Naive B cell (primary cell): ENCODE results near the gene KYNU. TPM values are rescaled to one million over a fixed set of nuclear protein-coding genes. Genes with fewer than 3 reads are reported as not detected.
A peak's percentile ranks its signal among the peaks of the same experiment; 100 is the strongest.
"Not testable (repeated sequence)": the region's sequence is repeated elsewhere in the genome, so short reads cannot be mapped to it uniquely, and the experiment has no call there.

Experiments
- ATAC-seq, 2 donors: fragments of 150-1000 bp; cut with Tn5 transposase; 2 replicates each; pipeline ENCODE4 v1.10.0; 2021; ENCODE audit warnings: low read depth in 2 of 2, mild to moderate bottlenecking in 2 of 2, moderate library complexity in 2 of 2
- DNase-seq: peaks from one replicate; pipeline ENCODE4 v3.0.0; 2022
- H3K27ac Mint-ChIP-seq, 6 donors: one replicate each; pipeline ENCODE4 v1.8.0; 2020 to 2022; ENCODE audit warnings: mild to moderate bottlenecking in 6 of 6, mixed read lengths in 6 of 6, moderate library complexity in 5 of 6, inconsistent platforms in 2 of 6
- H3K27me3 Mint-ChIP-seq, 3 donors: one replicate each; pipeline ENCODE4 v1.8.0; 2021 to 2022; ENCODE audit warnings: mixed read lengths in 3 of 3, mild to moderate bottlenecking in 1 of 3
- H3K36me3 Mint-ChIP-seq, 2 donors: one replicate each; pipeline ENCODE4 v1.8.0; 2020 to 2022; ENCODE audit warnings: mixed read lengths in 2 of 2, inconsistent platforms in 1 of 2, mild to moderate bottlenecking in 1 of 2
- H3K4me1 Mint-ChIP-seq, 3 donors: one replicate each; pipeline ENCODE4 v1.8.0; 2020 to 2022; ENCODE audit warnings: mixed read lengths in 3 of 3, inconsistent platforms in 1 of 3, mild to moderate bottlenecking in 1 of 3, moderate library complexity in 1 of 3
- H3K4me3 Mint-ChIP-seq, 8 donors: one replicate each; pipeline ENCODE4 v1.8.0; 2020 to 2022; ENCODE audit warnings: mild to moderate bottlenecking in 8 of 8, mixed read lengths in 8 of 8, moderate library complexity in 8 of 8, inconsistent platforms in 2 of 8
- H3K9me3 Mint-ChIP-seq, 7 donors: one replicate each; pipeline ENCODE4 v1.8.0; 2020 to 2022; ENCODE audit warnings: mixed read lengths in 7 of 7, mild to moderate bottlenecking in 5 of 7, inconsistent platforms in 2 of 7, moderate library complexity in 1 of 7
- polyA plus RNA-seq, 6 donors: library from polyadenylated mRNA; unstranded; fragments of 300-500 nt; fragmentation: Illumina TruSeq; gene quantifications; one replicate each; pipeline ENCODE4 v1.2.3, GENCODE V29; 2021; ENCODE audit warnings: low read depth in 6 of 6

Gene KYNU
- polyA plus RNA-seq, 6 donors from 2014 or later = 33.8 to 53.2 (median 44.0) TPM

- Mint-ChIP-seq H3K4me3 (peak overlapping the region in 1 of 8 donors; percentile 49), H3K27ac (peak overlapping the region in 1 of 6 donors; percentile 49), H3K27me3 (no peaks in the 10 kb centered on the region), H3K4me1 (peaks cover 28 to 33% (median 30%) of the 10 kb centered on the region in 3 donors), H3K36me3 (no peaks in the 10 kb centered on the region), H3K9me3 (peaks cover 0 to 2% (median 0%) of the 10 kb centered on the region in 7 donors)
- DNase-seq = no peak
- ATAC-seq = no peak
Observed at GRCh38 chr2:142875010-142875409, 2.5 kb upstream of the KYNU start.

GRCh38 chr2:142875652-142876051, 1.8 kb upstream of the KYNU start:
- H3K27ac Mint-ChIP-seq = peak overlapping the region in 1 of 6 donors; percentile 49
- no peaks in the 10 kb centered on the region for H3K36me3 Mint-ChIP-seq
- peaks cover 0 to 2% (median 0%) of the 10 kb centered on the region in 7 donors for H3K9me3 Mint-ChIP-seq
- peak overlapping the region in 2 of 8 donors; percentile 13 to 49 for H3K4me3 Mint-ChIP-seq
- ATAC-seq (no peak), DNase-seq (no peak)
- H3K4me1 Mint-ChIP-seq = peaks cover 35 to 40% (median 37%) of the 10 kb centered on the region in 3 donors
- H3K27me3 Mint-ChIP-seq = no peaks in the 10 kb centered on the region

GRCh38 chr2:142876423-142876822, 1.0 kb upstream of the KYNU start:
- Mint-ChIP-seq H3K36me3 (no peaks in the 10 kb centered on the region), H3K27me3 (no peaks in the 10 kb centered on the region), H3K4me3 (peak overlapping the region in 3 of 8 donors; percentile 85 to 95 (median 93)), H3K4me1 (peaks cover 42 to 47% (median 44%) of the 10 kb centered on the region in 3 donors), H3K27ac (peak overlapping the region in 3 of 6 donors; percentile 51 to 88 (median 83)), H3K9me3 (peaks cover 0 to 2% (median 0%) of the 10 kb centered on the region in 7 donors)
- ATAC-seq (no peak), DNase-seq (no peak)

- peaks cover 44 to 53% (median 51%) of the 10 kb centered on the region in 3 donors for H3K4me1 Mint-ChIP-seq
- ATAC-seq = peak; percentile 60 to 68
- peak overlapping the region; percentile 84 to 95 (median 92) for H3K4me3 Mint-ChIP-seq
Observed at GRCh38 chr2:142878031-142878678, 691 bp downstream of the KYNU start.

GRCh38 chr2:142879151-142879550, 1.7 kb downstream of the KYNU start:
- Mint-ChIP-seq H3K36me3 (peaks cover 15 to 18% of the 10 kb centered on the region in 2 donors), H3K27ac (peak overlapping the region in 5 of 6 donors; percentile 14 to 88 (median 80)), H3K27me3 (no peaks in the 10 kb centered on the region), H3K9me3 (peaks cover 0 to 6% (median 5%) of the 10 kb centered on the region in 7 donors), H3K4me3 (peak overlapping the region; percentile 63 to 93 (median 84)), H3K4me1 (peaks cover 46 to 55% (median 54%) of the 10 kb centered on the region in 3 donors)
- DNase-seq = no peak
- ATAC-seq = no peak

More at GRCh38 chr2:142878031-142878678, 691 bp downstream of the KYNU start:
- peak; percentile 17 for DNase-seq
- Mint-ChIP-seq H3K36me3 (peaks cover 8 to 11% of the 10 kb centered on the region in 2 donors), H3K9me3 (peaks cover 0 to 4% (median 0%) of the 10 kb centered on the region in 7 donors), H3K27ac (peak overlapping the region; percentile 59 to 93 (median 88)), H3K27me3 (no peaks in the 10 kb centered on the region)

GRCh38 chr2:142880279-142880678, 2.8 kb downstream of the KYNU start:
- peaks cover 0 to 6% (median 4%) of the 10 kb centered on the region in 7 donors for H3K9me3 Mint-ChIP-seq

GRCh38 chr2:142881619-142882018, 4.2 kb downstream of the KYNU start:
- H3K9me3 Mint-ChIP-seq = peaks cover 0 to 6% (median 4%) of the 10 kb centered on the region in 7 donors
- ATAC-seq (peak in 1 of 2 donors; percentile 15), DNase-seq (no peak)
- H3K36me3 Mint-ChIP-seq = peaks cover 25 to 26% of the 10 kb centered on the region in 2 donors
- H3K27me3 Mint-ChIP-seq = no peaks in the 10 kb centered on the region
- peak overlapping the region in 3 of 6 donors; percentile 19 to 88 (median 80) for H3K27ac Mint-ChIP-seq
- peak overlapping the region in 4 of 8 donors; percentile 4 to 61 (median 40) for H3K4me3 Mint-ChIP-seq
- peaks cover 45 to 59% (median 54%) of the 10 kb centered on the region in 3 donors for H3K4me1 Mint-ChIP-seq

More at GRCh38 chr2:142880279-142880678, 2.8 kb downstream of the KYNU start:
- ATAC-seq = no peak
- H3K4me1 Mint-ChIP-seq = peaks cover 45 to 56% (median 55%) of the 10 kb centered on the region in 3 donors
- peaks cover 15 to 18% of the 10 kb centered on the region in 2 donors for H3K36me3 Mint-ChIP-seq
- DNase-seq = no peak
- peak overlapping the region in 3 of 6 donors; percentile 28 to 88 (median 46) for H3K27ac Mint-ChIP-seq
- peak overlapping the region in 6 of 8 donors; percentile 63 to 93 (median 77) for H3K4me3 Mint-ChIP-seq
- no peaks in the 10 kb centered on the region for H3K27me3 Mint-ChIP-seq

GRCh38 chr2:142882500-142882899, 5.0 kb downstream of the KYNU start:
- not testable (repeated sequence) for DNase-seq, H3K9me3 Mint-ChIP-seq, ATAC-seq, H3K27me3 Mint-ChIP-seq
- Mint-ChIP-seq H3K4me1 (peaks cover 37 to 56% (median 46%) of the 10 kb centered on the region in 3 donors), H3K27ac (peak overlapping the region in 2 of 6 donors; percentile 12 to 42), H3K36me3 (peaks cover 28 to 31% of the 10 kb centered on the region in 2 donors), H3K4me3 (peak overlapping the region in 1 of 8 donors; percentile 12)

- H3K27ac Mint-ChIP-seq = peak overlapping the region in 4 of 6 donors; percentile 67 to 94 (median 78)
- peak overlapping the region in 3 of 8 donors; percentile 28 to 73 (median 36) for H3K4me3 Mint-ChIP-seq
- H3K4me1 Mint-ChIP-seq = peaks cover 39 to 61% (median 48%) of the 10 kb centered on the region in 3 donors
- no peak for DNase-seq
- no peak for ATAC-seq
- H3K27me3 Mint-ChIP-seq = no peaks in the 10 kb centered on the region
- H3K36me3 Mint-ChIP-seq = peaks cover 28 to 35% of the 10 kb centered on the region in 2 donors
- H3K9me3 Mint-ChIP-seq = peaks cover 0 to 6% (median 4%) of the 10 kb centered on the region in 7 donors
Observed at GRCh38 chr2:142883526-142883925, 6.1 kb downstream of the KYNU start.

- Mint-ChIP-seq H3K4me3 (no peak overlapping the region), H3K4me1 (peaks cover 37 to 52% (median 42%) of the 10 kb centered on the region in 3 donors)
Observed at GRCh38 chr2:142885543-142885942, 8.1 kb downstream of the KYNU start.

GRCh38 chr2:142892715-142893114, 15.3 kb downstream of the KYNU start:
- Mint-ChIP-seq H3K4me3 (no peak overlapping the region), H3K36me3 (peaks cover 19 to 43% of the 10 kb centered on the region in 2 donors)
- DNase-seq = no peak

More at GRCh38 chr2:142885543-142885942, 8.1 kb downstream of the KYNU start:
- Mint-ChIP-seq H3K27me3 (no peaks in the 10 kb centered on the region), H3K27ac (peak overlapping the region in 2 of 6 donors; percentile 26 to 57), H3K9me3 (peaks cover 0 to 6% (median 4%) of the 10 kb centered on the region in 7 donors), H3K36me3 (peaks cover 28 to 48% of the 10 kb centered on the region in 2 donors)
- no peak for ATAC-seq
- no peak for DNase-seq

GRCh38 chr2:142893241-142893640, 15.8 kb downstream of the KYNU start:
- H3K4me1 Mint-ChIP-seq = peaks cover 43 to 47% (median 46%) of the 10 kb centered on the region in 3 donors
- H3K9me3 Mint-ChIP-seq = no peaks in the 10 kb centered on the region
- peaks cover 19 to 42% of the 10 kb centered on the region in 2 donors for H3K36me3 Mint-ChIP-seq

More at GRCh38 chr2:142892715-142893114, 15.3 kb downstream of the KYNU start:
- peak; percentile 64 to 93 for ATAC-seq
- Mint-ChIP-seq H3K4me1 (peaks cover 38 to 48% (median 43%) of the 10 kb centered on the region in 3 donors), H3K27me3 (no peaks in the 10 kb centered on the region), H3K27ac (peak overlapping the region in 2 of 6 donors; percentile 3 to 78), H3K9me3 (no peaks in the 10 kb centered on the region)

GRCh38 chr2:142897807-142898206, 20.3 kb downstream of the KYNU start:
- no peak for ATAC-seq
- Mint-ChIP-seq H3K9me3 (no peaks in the 10 kb centered on the region), H3K4me1 (peaks cover 32 to 52% (median 39%) of the 10 kb centered on the region in 3 donors), H3K4me3 (no peak overlapping the region), H3K36me3 (peaks cover 19 to 22% of the 10 kb centered on the region in 2 donors), H3K27me3 (no peaks in the 10 kb centered on the region), H3K27ac (peak overlapping the region in 1 of 6 donors; percentile 30)
- DNase-seq = no peak

More at GRCh38 chr2:142893241-142893640, 15.8 kb downstream of the KYNU start:
- Mint-ChIP-seq H3K27ac (peak overlapping the region in 2 of 6 donors; percentile 3 to 78), H3K27me3 (no peaks in the 10 kb centered on the region), H3K4me3 (no peak overlapping the region)
- DNase-seq (no peak), ATAC-seq (no peak)
